ENCODE results near the gene PCMT1. TPM values are rescaled to one million over a fixed set of nuclear protein-coding genes. Genes with fewer than 3 reads are reported as not detected.

The PCMT1 gene
- polyA plus RNA-seq, 1 donor (not counting 4 experiments of a cell fraction or from before 2014, with no cell fraction given) = 167 TPM

GRCh38 chr6:149766156-149766769 is 16.7 kb downstream of the PCMT1 start:
- peaks cover 64% of the 10 kb centered on the region for H3K79me2 ChIP-seq (ENCODE audit: control insufficient read depth, insufficient read depth, low read length)
- no peak for TF ChIP-seq EZH2 (IDR thresholded peaks at IDR 0.05; ENCODE audit: low read length)
- TF ChIP-seq CTCF (optimal IDR thresholded peaks at IDR 0.05 in 1 of 3, IDR thresholded peaks at IDR 0.05 in 1 of 3, conservative IDR thresholded peaks at IDR 0.05 in 1 of 3; ENCODE audit: extremely low read depth in 1 of 3, insufficient read depth in 2 of 3, low read length in 3 of 3) = no peak
- peaks cover 0 to 2% of the 10 kb centered on the region in 2 experiments for H3K36me3 ChIP-seq (ENCODE audit: control insufficient read depth in 2 of 2, extremely low read depth in 1 of 2, insufficient read depth in 2 of 2, low read length in 2 of 2)
- no peaks in the 10 kb centered on the region for H4K20me1 ChIP-seq (ENCODE audit: control insufficient read depth, extremely low read depth, insufficient read depth, low read length)
- H3K4me2 ChIP-seq (ENCODE audit: control insufficient read depth, extremely low read depth, insufficient read depth, low read depth, low read length) = no peak overlapping the region
- DNase-seq (ENCODE audit: low read depth, low spot score) (no peak), FAIRE-seq (no peak)
- H3K4me1 ChIP-seq (ENCODE audit: control insufficient read depth, extremely low read depth, insufficient read depth, low read length) = no peaks in the 10 kb centered on the region
- H3K4me3 ChIP-seq (ENCODE audit: control insufficient read depth in 2 of 3, extremely low read depth in 1 of 3, insufficient read depth in 2 of 3, low read depth in 1 of 3, low read length in 3 of 3) = no peak overlapping the region
- H3K9me1 ChIP-seq (ENCODE audit: control insufficient read depth, extremely low read depth, insufficient read depth, low read length) = no peaks in the 10 kb centered on the region
- H2AFZ ChIP-seq (ENCODE audit: control insufficient read depth, low read length) = no peak overlapping the region
- H3K9me3 ChIP-seq (ENCODE audit: control insufficient read depth, low read depth, low read length) = peaks cover 2% of the 10 kb centered on the region
- dilution Hi-C loops (cut with MboI; ENCODE audit: extremely low pct_ligation_motif_present, low sequenced_read_pairs) = no loop called here
- H3K27me3 ChIP-seq (ENCODE audit: control insufficient read depth, extremely low read depth, insufficient read depth, low read length) = no peaks in the 10 kb centered on the region
- no peak overlapping the region for H3K27ac ChIP-seq (ENCODE audit: control insufficient read depth, insufficient read depth, low read length)
- no peak overlapping the region for H3K9ac ChIP-seq (ENCODE audit: control insufficient read depth, extremely low read depth, insufficient read depth, low read length)

DNA sequence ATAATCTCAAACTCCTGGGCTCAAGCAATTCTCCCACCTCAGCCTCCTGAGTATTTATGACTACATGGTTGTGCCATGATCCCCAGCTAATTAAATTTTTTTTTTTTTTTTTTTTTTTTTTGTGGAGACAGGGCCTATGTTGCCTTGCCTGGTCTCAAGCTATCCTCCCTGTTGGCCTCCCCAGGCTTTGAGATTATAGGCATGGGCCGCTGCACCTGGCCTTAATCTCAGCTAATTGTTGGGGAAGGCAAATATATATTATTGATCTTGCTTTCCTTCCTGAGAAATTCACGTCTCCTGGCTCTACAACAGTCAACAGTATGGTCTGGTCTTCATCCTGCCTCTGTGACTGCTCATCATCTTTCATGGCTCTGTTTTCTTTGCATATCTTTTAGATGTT is 20.1 kb downstream of the PCMT1 start:
- Histone ChIP-seq H3K27ac (ENCODE audit: control insufficient read depth, insufficient read depth, low read length) (no peak overlapping the region), H2AFZ (ENCODE audit: control insufficient read depth, low read length) (no peak overlapping the region), H3K9me1 (ENCODE audit: control insufficient read depth, extremely low read depth, insufficient read depth, low read length) (no peaks in the 10 kb centered on the region), H4K20me1 (ENCODE audit: control insufficient read depth, extremely low read depth, insufficient read depth, low read length) (no peaks in the 10 kb centered on the region), H3K36me3 (ENCODE audit: control insufficient read depth in 2 of 2, extremely low read depth in 1 of 2, insufficient read depth in 2 of 2, low read length in 2 of 2) (peaks cover 0 to 3% of the 10 kb centered on the region in 2 experiments), H3K27me3 (ENCODE audit: control insufficient read depth, extremely low read depth, insufficient read depth, low read length) (no peaks in the 10 kb centered on the region), H3K4me2 (ENCODE audit: control insufficient read depth, extremely low read depth, insufficient read depth, low read depth, low read length) (no peak overlapping the region), H3K9ac (ENCODE audit: control insufficient read depth, extremely low read depth, insufficient read depth, low read length) (no peak overlapping the region), H3K9me3 (ENCODE audit: control insufficient read depth, low read depth, low read length) (peaks cover 2% of the 10 kb centered on the region), H3K79me2 (ENCODE audit: control insufficient read depth, insufficient read depth, low read length) (peaks cover 39% of the 10 kb centered on the region), H3K4me1 (ENCODE audit: control insufficient read depth, extremely low read depth, insufficient read depth, low read length) (no peaks in the 10 kb centered on the region), H3K4me3 (ENCODE audit: control insufficient read depth in 2 of 3, extremely low read depth in 1 of 3, insufficient read depth in 2 of 3, low read depth in 1 of 3, low read length in 3 of 3) (no peak overlapping the region)
- TF ChIP-seq CTCF (optimal IDR thresholded peaks at IDR 0.05 in 1 of 3, IDR thresholded peaks at IDR 0.05 in 1 of 3, conservative IDR thresholded peaks at IDR 0.05 in 1 of 3; ENCODE audit: extremely low read depth in 1 of 3, insufficient read depth in 2 of 3, low read length in 3 of 3) = no peak
- TF ChIP-seq EZH2 (IDR thresholded peaks at IDR 0.05; ENCODE audit: low read length) = no peak
- DNase-seq (ENCODE audit: low read depth, low spot score) (no peak), FAIRE-seq (no peak)
- dilution Hi-C loops (cut with MboI; ENCODE audit: extremely low pct_ligation_motif_present, low sequenced_read_pairs) = no loop called here
